K562 (cell line): ENCODE measurements around the gene NUDT6. TPM values are rescaled to one million over a fixed set of nuclear protein-coding genes. Genes with fewer than 3 reads are reported as not detected.

Source experiments
- AFF1 ChIP-seq, 2 experiments: fragments of 450-650 bp; IDR thresholded peaks; 2 replicates each; pipeline ENCODE4 v1.6.1; 2018; ENCODE audit warnings: mild to moderate bottlenecking in 2 of 2, low read depth in 1 of 2; ENCODE audit not compliant: partially characterized antibody in 2 of 2
- DPF2 ChIP-seq: fragments of 450-650 bp; IDR thresholded peaks from 2 replicates; pipeline ENCODE4 v1.6.1; 2016
- GATA2 ChIP-seq: sonication (generic); formaldehyde crosslinking; IDR thresholded peaks from 2 replicates; pipeline ENCODE4 v1.4.0; 2020; ENCODE audit warnings: mild to moderate bottlenecking, missing genetic modification reagents
- GATAD2B ChIP-seq: fragments of 450-650 bp; IDR thresholded peaks from 2 replicates; pipeline ENCODE4 v1.6.1; 2017; ENCODE audit warnings: mild to moderate bottlenecking, borderline replicate concordance
- MGA ChIP-seq: fragments of 450-650 bp; IDR thresholded peaks from 2 replicates; pipeline ENCODE4 v1.6.1; 2016; ENCODE audit warnings: mild to moderate bottlenecking, moderate library complexity
- POLR2A ChIP-seq: fragments of 450-650 bp; conservative IDR thresholded peaks from 2 replicates; pipeline ENCODE4 v1.6.1; 2016
- SETDB1 ChIP-seq: IDR thresholded peaks from one replicate; pipeline ENCODE4 v1.6.1; 2012; ENCODE audit warnings: low read length, control low read depth, inconsistent platforms
- SMAD1 ChIP-seq: fragments of 150-350 bp; IDR thresholded peaks from 2 replicates; pipeline ENCODE4 v1.6.1; 2014; ENCODE audit warnings: low read length, low read depth; ENCODE audit not compliant: partially characterized antibody
- SMARCA4 ChIP-seq: fragments of 450-650 bp; IDR thresholded peaks from 2 replicates; pipeline ENCODE4 v1.6.1; 2016
- SMARCE1 ChIP-seq: fragments of 450-650 bp; IDR thresholded peaks from 2 replicates; pipeline ENCODE4 v1.7.1; 2016; ENCODE audit warnings: mild to moderate bottlenecking
- SNRNP70 ChIP-seq: fragments of 200-400 bp; formaldehyde crosslinking; optimal IDR thresholded peaks from 2 replicates; pipeline ENCODE3; 2017; ENCODE audit warnings: low read depth, low read length
- TCF3 ChIP-seq: sonication (generic); formaldehyde crosslinking; IDR thresholded peaks from 2 replicates; pipeline ENCODE4 v1.4.0; 2020; ENCODE audit warnings: mild to moderate bottlenecking, missing genetic modification reagents
- ZBED1 ChIP-seq: IDR thresholded peaks from 2 replicates; pipeline ENCODE4 v1.6.1; 2014
- ZNF165 ChIP-seq: fragments of 250-450 bp; sonication (Bioruptor Pico); IDR thresholded peaks from 2 replicates; pipeline ENCODE4 v1.4.0; 2020; ENCODE audit warnings: borderline replicate concordance
- ZNF316 ChIP-seq: fragments of 450-650 bp; IDR thresholded peaks from 2 replicates; pipeline ENCODE4 v1.6.1; 2016
- ZNF668 ChIP-seq: fragments of 250-450 bp; sonication (Bioruptor Pico); IDR thresholded peaks from 2 replicates; pipeline ENCODE4 v1.8.0; 2022; ENCODE audit warnings: mild to moderate bottlenecking, inconsistent platforms
- ZNF696 ChIP-seq: fragments of 250-450 bp; sonication (Bioruptor Pico); conservative IDR thresholded peaks from 2 replicates; pipeline ENCODE4 v1.4.0; 2020; ENCODE audit warnings: mild to moderate bottlenecking, moderate library complexity
- polyA plus RNA-seq, 8 experiments: library from polyadenylated mRNA; depleted of rRNA in 4 of 8; stranded (reverse) in 5 of 8; unstranded in 3 of 8; fragments of >200 nt; fragmentation: Nextera tagmentation in 2 of 8; fragmentation: Illumina TruSeq in 1 of 8; extraction: Ambion mirVana in 2 of 8; extraction: Trizol in 1 of 8; gene quantifications; 2 replicates each; pipeline versions ENCODE4 v1.2.1 to v1.2.3, GENCODE V29; 2011 to 2014; ENCODE audit warnings: inconsistent platforms in 1 of 8, missing spikeins in 1 of 8
- total RNA-seq, 7 experiments: library from RNA; depleted of rRNA in 6 of 7; stranded (reverse); fragments of >200 nt in 6 of 7; fragmentation: Illumina TruSeq in 2 of 7; extraction: Trizol in 2 of 7; gene quantifications; 2 replicates each; pipeline versions ENCODE4 v1.2.1 to v1.2.3, GENCODE V29; 2011 to 2021; ENCODE audit warnings: low replicate concordance in 1 of 7

Gene NUDT6
- total and polyA plus RNA-seq, 9 of the 15 experiments (the other 6 are each of a cell fraction or from before 2014, with no cell fraction given) = 9.4 to 18.1 (median 13.4) TPM

GRCh38 chr4:122920473-122920872 is 1.9 kb downstream of the NUDT6 start (continued):
- TF ChIP-seq MGA = 0 out of 2 replicates have a peak, but pooled peaks have one; percentile 23
- no peak for TF ChIP-seq AFF1 (IDR thresholded peaks at IDR 0.05; ENCODE audit: low read depth in 1 of 2, partially characterized antibody in 2 of 2)
- TF ChIP-seq ZNF696 (CRISPR knock-in tag) = no peak
- TF ChIP-seq SMAD1 = no peak
- no peak for TF ChIP-seq POLR2A
- TF ChIP-seq SETDB1 = no peak
- TF ChIP-seq ZNF668 = no peak
- TF ChIP-seq ZBED1 = no peak
- no peak for TF ChIP-seq SNRNP70
- TF ChIP-seq GATA2 (CRISPR knock-in tag) = 0 out of 2 replicates have a peak, but pooled peaks have one; percentile 13
- TF ChIP-seq ZNF316 = peak; percentile 86
- TF ChIP-seq TCF3 (CRISPR knock-in tag) = no peak
- 0 out of 2 replicates have a peak, but pooled peaks have one; percentile 15 for TF ChIP-seq SMARCE1
- TF ChIP-seq GATAD2B = 0 out of 2 replicates have a peak, but pooled peaks have one; percentile 24
- peak; percentile 68 for TF ChIP-seq DPF2
- peak; percentile 30; the same call in 1 of the 2 replicates for TF ChIP-seq SMARCA4
- no peak for TF ChIP-seq ZNF165
